Measurements from ENCODE around the gene OR1L4. TPM values are rescaled to one million over a fixed set of nuclear protein-coding genes. Genes with fewer than 3 reads are reported as not detected.

The OR1L4 gene, protein sequence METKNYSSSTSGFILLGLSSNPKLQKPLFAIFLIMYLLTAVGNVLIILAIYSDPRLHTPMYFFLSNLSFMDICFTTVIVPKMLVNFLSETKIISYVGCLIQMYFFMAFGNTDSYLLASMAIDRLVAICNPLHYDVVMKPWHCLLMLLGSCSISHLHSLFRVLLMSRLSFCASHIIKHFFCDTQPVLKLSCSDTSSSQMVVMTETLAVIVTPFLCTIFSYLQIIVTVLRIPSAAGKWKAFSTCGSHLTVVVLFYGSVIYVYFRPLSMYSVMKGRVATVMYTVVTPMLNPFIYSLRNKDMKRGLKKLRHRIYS
- total RNA-seq: not detected

DNA sequence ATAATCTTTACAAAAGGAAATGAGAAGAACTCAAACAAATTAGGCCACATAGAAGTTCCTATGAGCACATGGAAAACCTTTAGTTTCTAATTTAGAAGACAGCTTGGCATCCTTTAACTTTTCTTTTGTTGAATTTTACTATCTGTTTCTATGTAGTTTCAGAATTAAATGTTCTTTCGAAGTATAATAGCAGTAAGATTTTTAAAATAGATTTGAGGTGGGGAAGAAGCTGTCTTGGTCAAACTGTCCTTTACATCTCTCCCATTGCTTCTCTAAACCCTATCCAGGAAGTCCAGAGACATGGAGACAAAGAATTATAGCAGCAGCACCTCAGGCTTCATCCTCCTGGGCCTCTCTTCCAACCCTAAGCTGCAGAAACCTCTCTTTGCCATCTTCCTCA lies at the start of gene OR1L4:
Gene OR1L4, plus strand, starts transcription at position 301 of the 400 bp plus-strand sequence. Its CDS starts 0 bp downstream, at position 301.
- H3K4me1 Mint-ChIP-seq: no peaks in the 10 kb centered on the region
- no peak for ATAC-seq (replicated peaks)
- H3K9me3 Mint-ChIP-seq: peaks cover 30% of the 10 kb centered on the region
- H3K27me3 Mint-ChIP-seq: no peaks in the 10 kb centered on the region
- H3K27ac Mint-ChIP-seq: no peak within 1 kb of the TSS
- no peak within 1 kb of the TSS for H3K4me3 Mint-ChIP-seq
- no peaks in the 10 kb centered on the region for H3K36me3 Mint-ChIP-seq (ENCODE audit: low read depth)

DNA sequence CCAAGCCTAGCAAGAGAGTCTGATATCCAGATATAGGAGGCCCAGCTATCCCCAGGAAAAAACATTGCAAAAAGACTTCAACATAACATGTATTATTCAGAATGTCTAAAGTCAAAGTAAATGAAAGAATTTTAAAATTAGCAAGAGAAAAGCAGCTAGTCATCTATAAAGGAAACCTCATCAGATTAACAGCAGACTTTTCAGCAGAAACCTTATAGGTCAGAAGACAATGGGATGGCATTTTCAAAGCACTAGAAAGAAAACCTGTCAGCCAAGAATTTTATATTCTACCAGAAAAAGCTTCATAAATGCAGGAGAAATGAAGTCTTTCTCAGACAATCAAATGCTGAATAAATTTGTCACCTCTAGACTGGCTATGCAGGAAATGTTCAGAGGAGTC lies 38.9 kb upstream of the OR1L4 start:
- Mint-ChIP-seq H3K4me1 (no peaks in the 10 kb centered on the region), H3K27ac (no peak overlapping the region), H3K9me3 (peaks cover 22% of the 10 kb centered on the region), H3K4me3 (no peak overlapping the region), H3K36me3 (ENCODE audit: low read depth) (no peaks in the 10 kb centered on the region), H3K27me3 (peaks cover 4% of the 10 kb centered on the region)
- ATAC-seq (replicated peaks): no peak

DNA sequence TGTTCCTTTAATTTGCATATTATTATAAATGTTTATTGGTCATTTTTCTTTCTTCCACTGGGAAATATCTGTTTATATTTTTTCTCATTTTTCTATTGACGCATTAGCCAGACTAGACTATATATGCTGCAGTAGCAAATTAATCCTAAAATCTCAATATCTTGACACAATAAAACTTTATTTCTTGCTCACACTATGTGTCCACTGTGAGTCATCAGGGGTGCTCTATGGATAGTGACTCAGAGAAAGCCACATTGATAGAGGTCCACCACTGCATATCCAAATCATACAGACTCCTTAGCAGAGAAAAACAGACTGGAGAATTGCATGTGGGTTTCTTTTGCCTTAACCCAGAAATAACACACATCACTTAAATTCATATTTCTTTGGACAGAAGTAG lies 28.1 kb upstream of the OR1L4 start:
- Mint-ChIP-seq H3K27me3 (peaks cover 5% of the 10 kb centered on the region), H3K9me3 (peaks cover 13% of the 10 kb centered on the region), H3K4me3 (no peak overlapping the region), H3K36me3 (ENCODE audit: low read depth) (no peaks in the 10 kb centered on the region), H3K4me1 (no peaks in the 10 kb centered on the region), H3K27ac (no peak overlapping the region)
- no peak for ATAC-seq (replicated peaks)

DNA sequence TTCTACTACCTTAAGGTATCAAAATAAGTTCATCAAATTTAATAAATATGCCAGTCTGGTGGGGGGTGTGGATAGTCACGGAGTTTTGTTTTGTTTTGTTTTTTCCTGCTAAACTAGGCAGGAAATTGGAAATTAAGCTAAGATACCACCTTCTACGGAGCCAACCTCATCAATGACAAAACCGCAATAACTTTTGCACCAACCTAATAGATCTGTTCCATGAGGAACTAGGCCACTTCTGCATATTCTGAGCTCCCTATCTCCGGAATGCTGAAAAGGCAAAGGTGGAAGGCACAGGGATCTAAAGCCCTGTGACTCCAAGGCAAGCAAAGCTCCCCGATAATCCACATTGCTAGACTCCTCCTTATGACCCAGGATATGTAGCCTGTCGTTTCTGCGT lies 5.8 kb upstream of the OR1L4 start:
- Mint-ChIP-seq H3K4me1 (no peaks in the 10 kb centered on the region), H3K27ac (no peak overlapping the region), H3K27me3 (no peaks in the 10 kb centered on the region), H3K9me3 (peaks cover 20% of the 10 kb centered on the region), H3K4me3 (no peak overlapping the region), H3K36me3 (ENCODE audit: low read depth) (no peaks in the 10 kb centered on the region)
- ATAC-seq (replicated peaks): no peak

DNA sequence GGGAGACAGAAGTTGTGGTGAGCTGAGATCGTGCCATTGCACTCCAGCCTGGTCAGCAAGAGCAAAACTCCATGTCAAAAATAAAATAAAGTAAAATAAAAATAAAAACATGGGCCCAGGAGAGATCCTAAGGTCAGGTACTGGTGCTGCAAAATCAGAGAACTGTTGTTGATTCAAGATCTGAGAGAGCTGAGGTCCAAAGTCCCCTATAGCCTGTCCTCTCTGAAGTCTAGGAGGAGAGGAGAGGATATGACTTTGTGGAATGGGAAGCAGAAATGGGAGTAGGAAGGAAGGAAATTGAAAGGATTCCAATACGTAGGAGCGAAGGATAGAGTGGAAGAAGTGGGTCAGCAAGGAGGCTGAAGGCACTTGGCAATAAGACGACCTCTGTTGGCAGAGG lies 4.6 kb upstream of the OR1L4 start:
- Mint-ChIP-seq H3K9me3 (peaks cover 27% of the 10 kb centered on the region), H3K27ac (no peak overlapping the region), H3K4me3 (no peak overlapping the region), H3K4me1 (no peaks in the 10 kb centered on the region), H3K27me3 (no peaks in the 10 kb centered on the region), H3K36me3 (ENCODE audit: low read depth) (no peaks in the 10 kb centered on the region)
- no peak for ATAC-seq (replicated peaks)

DNA sequence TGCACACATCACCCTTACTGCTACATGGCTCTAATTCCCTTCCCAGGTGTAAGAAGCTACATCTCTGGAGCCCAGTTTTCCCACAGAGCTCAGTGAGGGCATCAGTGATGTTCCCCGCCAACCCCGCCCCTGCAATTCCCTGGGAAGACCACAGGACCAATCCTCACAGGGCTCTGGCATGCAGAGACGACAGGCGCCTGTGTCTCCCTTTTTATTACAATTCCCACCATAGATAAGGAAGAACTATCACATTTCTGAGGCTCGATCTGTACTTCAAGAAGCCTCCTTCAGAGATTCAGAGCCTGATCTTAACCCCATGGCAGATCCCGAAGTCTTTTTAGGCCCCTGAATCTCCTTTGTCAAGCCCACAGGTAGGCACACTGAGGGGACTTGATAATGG lies 18.2 kb downstream of the OR1L4 start, which contains the start of gene OR1L6:
Gene OR1L6, plus strand, starts transcription at position 301 of the 400 bp plus-strand sequence. CDS start 7,545 bp downstream, outside the sequence.
- H3K27ac Mint-ChIP-seq: no peak within 1 kb of the TSS
- H3K9me3 Mint-ChIP-seq: peaks cover 5% of the 10 kb centered on the region
- H3K27me3 Mint-ChIP-seq: no peaks in the 10 kb centered on the region
- no peak for ATAC-seq (replicated peaks)
- no peak within 1 kb of the TSS for H3K4me3 Mint-ChIP-seq
- no peaks in the 10 kb centered on the region for H3K4me1 Mint-ChIP-seq
- no peaks in the 10 kb centered on the region for H3K36me3 Mint-ChIP-seq (ENCODE audit: low read depth)

DNA sequence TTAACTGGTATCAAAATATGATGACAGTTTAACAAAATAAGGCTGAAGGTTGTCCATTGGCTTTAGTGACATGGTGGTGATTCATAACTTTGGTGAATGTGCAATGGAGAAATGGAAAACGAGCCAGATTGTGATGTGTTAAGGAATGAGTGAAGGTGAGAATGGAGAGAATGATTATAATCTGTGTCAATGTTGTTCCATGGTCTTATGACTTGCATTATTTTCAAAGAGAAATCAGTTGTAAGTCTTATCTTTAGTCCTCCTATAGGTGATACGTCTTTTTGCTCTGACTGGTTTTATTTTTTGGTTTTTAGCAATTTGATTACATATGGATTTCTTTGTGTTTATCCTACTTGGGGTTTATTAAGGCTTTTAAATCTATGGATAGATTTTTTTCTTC lies 31.0 kb downstream of the OR1L4 start:
- H3K27me3 Mint-ChIP-seq: peaks cover 7% of the 10 kb centered on the region
- no peaks in the 10 kb centered on the region for H3K4me1 Mint-ChIP-seq
- H3K4me3 Mint-ChIP-seq: no peak overlapping the region
- peaks cover 21% of the 10 kb centered on the region for H3K9me3 Mint-ChIP-seq
- ATAC-seq (replicated peaks): peak; percentile 18
- H3K36me3 Mint-ChIP-seq (ENCODE audit: low read depth): no peaks in the 10 kb centered on the region
- H3K27ac Mint-ChIP-seq: no peak overlapping the region

DNA sequence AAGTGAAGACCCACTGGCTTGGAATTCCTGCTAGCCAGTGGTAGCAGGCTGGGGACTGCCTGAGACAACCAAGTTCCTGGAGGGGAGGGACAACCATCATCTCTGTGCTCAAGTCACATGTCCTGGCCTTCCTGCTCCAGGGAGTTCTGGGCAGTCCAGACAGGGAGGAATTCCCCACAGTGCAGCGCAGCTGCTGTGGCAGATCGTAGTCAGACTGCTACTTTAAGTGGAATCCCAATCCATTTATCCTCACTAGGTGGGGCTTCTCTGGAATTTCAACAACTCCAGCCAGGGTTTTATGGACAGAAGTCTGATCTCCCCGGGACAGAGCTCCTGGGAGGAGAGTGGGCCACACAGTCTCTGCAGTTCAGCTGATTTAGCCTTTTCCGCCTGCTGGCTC lies 44.0 kb downstream of the OR1L4 start:
- H3K27me3 Mint-ChIP-seq: peaks cover 12% of the 10 kb centered on the region
- no peak overlapping the region for H3K4me3 Mint-ChIP-seq
- H3K4me1 Mint-ChIP-seq: no peaks in the 10 kb centered on the region
- no peak for ATAC-seq (replicated peaks)
- no peak overlapping the region for H3K27ac Mint-ChIP-seq
- H3K36me3 Mint-ChIP-seq (ENCODE audit: low read depth): no peaks in the 10 kb centered on the region
- H3K9me3 Mint-ChIP-seq: peaks cover 28% of the 10 kb centered on the region

Other genes with a start within 250 kb of the OR1L4 start
- not detected for gene OR1J1, start 246.1 kb upstream of the OR1L4 start, total RNA-seq
- gene OR1J2, start 213.2 kb upstream of the OR1L4 start, total RNA-seq: not detected
- not detected for gene OR1J4, start 204.8 kb upstream of the OR1L4 start, total RNA-seq
- gene OR1N1, start 196.7 kb upstream of the OR1L4 start, total RNA-seq: not detected
- under 1 TPM in 1 of 2 donors, not detected in 1; 0.37 TPM for gene OR1N2, start 170.9 kb upstream of the OR1L4 start, total RNA-seq
- gene OR1L8, start 140.6 kb upstream of the OR1L4 start, total RNA-seq: not detected
- under 1 TPM in 1 of 2 donors, not detected in 1; 0.45 TPM for gene OR1Q1, start 109.3 kb upstream of the OR1L4 start, total RNA-seq
- under 1 TPM; 0.26 TPM for gene OR1B1, start 66.4 kb upstream of the OR1L4 start, total RNA-seq
- gene OR1L1, start 62.3 kb upstream of the OR1L4 start, total RNA-seq: not detected
- gene OR1L3, start 48.9 kb upstream of the OR1L4 start, total RNA-seq: not detected
- gene OR1L6, start 18.3 kb downstream of the OR1L4 start, total RNA-seq: not detected
- not detected for gene OR5C1, start 64.9 kb downstream of the OR1L4 start, total RNA-seq
- gene OR1K1, start 76.1 kb downstream of the OR1L4 start, total RNA-seq: not detected
- 10 to 100 TPM; 15.4 to 24.0 TPM for gene PDCL, start 104.6 kb downstream of the OR1L4 start, total RNA-seq
- gene RC3H2, start 181.4 kb downstream of the OR1L4 start, total RNA-seq: 10 to 100 TPM; 41.2 to 46.5 TPM
- 10 to 100 TPM; 10.2 to 14.8 TPM for gene ZBTB6, start 189.3 kb downstream of the OR1L4 start, total RNA-seq
- 10 to 100 TPM in 1 of 2 donors, 1 to 10 TPM in 1; 6.0 to 11.3 TPM for gene ZBTB26, start 207.5 kb downstream of the OR1L4 start, total RNA-seq
- 10 to 100 TPM; 35.5 to 42.4 TPM for gene RABGAP1, start 217.0 kb downstream of the OR1L4 start, total RNA-seq